OCI-LY1 (cell line): ENCODE measurements around the gene DEF6.

Experiments
- H2AFZ ChIP-seq: fragments of 200-600 bp; sonication (generic), shearing (Covaris generic); 2 replicates; pipeline ENCODE4 v1.6.0; 2014; ENCODE audit warnings: antibody characterized with exemption, mild to moderate bottlenecking, low read length
- H3F3A ChIP-seq: fragments of 200-600 bp; sonication (generic), shearing (Covaris generic); 2 replicates; pipeline ENCODE4 v1.6.0; 2014; ENCODE audit warnings: mild to moderate bottlenecking, antibody characterized with exemption, low read length, moderate library complexity; ENCODE audit not compliant: insufficient read depth
- H3K27ac ChIP-seq: fragments of 200-600 bp; sonication (generic); 2 replicates; pipeline ENCODE4 v1.5.1; 2014; ENCODE audit warnings: low read length, mixed run types, mild to moderate bottlenecking, low read depth; ENCODE audit not compliant: poor library complexity, severe bottlenecking
- H3K27me3 ChIP-seq: fragments of 200-600 bp; sonication (generic); 2 replicates; pipeline ENCODE4 v1.6.0; 2014; ENCODE audit warnings: antibody characterized with exemption, mild to moderate bottlenecking, low read length, moderate library complexity; ENCODE audit not compliant: insufficient read depth
- H3K36me3 ChIP-seq: fragments of 200-600 bp; sonication (generic); 2 replicates; pipeline ENCODE4 v1.6.1; 2014; ENCODE audit warnings: mild to moderate bottlenecking, antibody characterized with exemption, low read length, moderate library complexity, mixed read lengths; ENCODE audit not compliant: insufficient read depth
- H3K4me1 ChIP-seq: fragments of 200-600 bp; sonication (generic); 2 replicates; pipeline ENCODE4 v1.5.1; 2014; ENCODE audit warnings: mild to moderate bottlenecking, low read length, moderate library complexity; ENCODE audit not compliant: insufficient read depth, severe bottlenecking
- H3K4me2 ChIP-seq: fragments of 200-600 bp; sonication (generic), shearing (Covaris generic); 2 replicates; pipeline ENCODE4 v1.6.1; 2014; ENCODE audit warnings: low read length
- H3K4me3 ChIP-seq: fragments of 200-600 bp; sonication (generic); 2 replicates; pipeline ENCODE4 v1.5.1; 2014; ENCODE audit warnings: low read length, low read depth, mild to moderate bottlenecking, mixed read lengths; ENCODE audit not compliant: poor library complexity, severe bottlenecking
- H3K79me2 ChIP-seq: fragments of 200-600 bp; shearing (Covaris generic); 2 replicates; pipeline ENCODE4 v1.6.1; 2016; ENCODE audit warnings: mixed run types, low read length, mixed read lengths; ENCODE audit not compliant: insufficient read depth
- H3K9ac ChIP-seq: fragments of 200-600 bp; sonication (generic), shearing (Covaris generic); 2 replicates; pipeline ENCODE4 v1.6.1; 2014; ENCODE audit warnings: mild to moderate bottlenecking, low read length, mixed read lengths
- H3K9me2 ChIP-seq: fragments of 200-600 bp; sonication (generic), shearing (Covaris generic); 2 replicates; pipeline ENCODE4 v1.6.1; 2014; ENCODE audit warnings: low read depth, mild to moderate bottlenecking, low read length, mixed read lengths
- H3K9me3 ChIP-seq: fragments of 200-600 bp; shearing (Covaris generic); 2 replicates; pipeline ENCODE4 v1.6.1; 2014; ENCODE audit warnings: low read length, mixed read lengths
- H4K20me1 ChIP-seq: fragments of 200-600 bp; sonication (generic), shearing (Covaris generic); 2 replicates; pipeline ENCODE4 v1.6.0; 2016; ENCODE audit warnings: mild to moderate bottlenecking, low read length; ENCODE audit not compliant: insufficient read depth
- CTCF ChIP-seq: fragments of 200-600 bp; sonication (generic), shearing (Covaris generic); IDR thresholded peaks from 2 replicates; pipeline ENCODE4 v1.5.1; 2017; ENCODE audit warnings: mild to moderate bottlenecking, antibody characterized with exemption, low read length, moderate library complexity, mixed read lengths
- EZH2 ChIP-seq: fragments of 200-600 bp; sonication (generic), shearing (Covaris generic); IDR thresholded peaks from 2 replicates; pipeline ENCODE4 v1.8.0; 2017; ENCODE audit warnings: borderline replicate concordance, mixed run types, mild to moderate bottlenecking, antibody characterized with exemption, low read length, moderate library complexity, mixed read lengths

Gene DEF6

GRCh38 chr6:35318196-35319171, 20.9 kb downstream of the DEF6 start:
- no peaks in the 10 kb centered on the region for H3K4me1 ChIP-seq
- H2AFZ ChIP-seq: no peak overlapping the region
- H3K27me3 ChIP-seq: no peaks in the 10 kb centered on the region
- no peaks in the 10 kb centered on the region for H4K20me1 ChIP-seq
- no peaks in the 10 kb centered on the region for H3K9me3 ChIP-seq
- TF ChIP-seq EZH2 (no peak), CTCF (no peak)
- H3F3A ChIP-seq: no peaks in the 10 kb centered on the region
- no peaks in the 10 kb centered on the region for H3K9me2 ChIP-seq
- H3K27ac ChIP-seq: no peak overlapping the region
- no peak overlapping the region for H3K9ac ChIP-seq
- no peak overlapping the region for H3K4me2 ChIP-seq
- peaks cover 44% of the 10 kb centered on the region; the same call in 1 of the 2 replicates for H3K36me3 ChIP-seq
- H3K4me3 ChIP-seq: no peak overlapping the region
- H3K79me2 ChIP-seq: no peaks in the 10 kb centered on the region

DNA sequence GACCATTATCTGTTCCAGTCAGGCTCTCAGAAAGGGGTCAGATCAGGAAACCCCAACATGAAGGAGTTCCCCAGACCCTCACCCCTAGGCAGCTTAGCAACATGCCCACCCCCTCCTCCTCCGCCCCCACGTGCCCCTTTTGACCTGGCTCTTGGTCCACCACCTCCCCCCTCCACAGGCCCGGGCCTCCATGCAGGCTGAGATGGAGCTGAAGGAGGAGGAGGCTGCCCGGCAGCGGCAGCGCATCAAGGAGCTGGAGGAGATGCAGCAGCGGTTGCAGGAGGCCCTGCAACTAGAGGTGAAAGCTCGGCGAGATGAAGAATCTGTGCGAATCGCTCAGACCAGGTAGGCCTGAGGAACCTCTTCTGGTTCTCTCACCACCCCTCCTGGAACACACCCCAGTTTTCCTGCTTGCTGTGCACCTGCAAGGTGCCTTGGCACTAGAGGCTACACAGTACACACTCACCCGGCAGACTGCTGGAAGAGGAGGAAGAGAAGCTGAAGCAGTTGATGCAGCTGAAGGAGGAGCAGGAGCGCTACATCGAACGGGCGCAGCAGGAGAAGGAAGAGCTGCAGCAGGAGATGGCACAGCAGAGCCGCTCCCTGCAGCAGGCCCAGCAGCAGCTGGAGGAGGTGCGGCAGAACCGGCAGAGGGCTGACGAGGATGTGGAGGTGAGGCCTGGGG, 21.9 kb downstream of the DEF6 start:
- H3K27ac ChIP-seq: no peak overlapping the region
- no peaks in the 10 kb centered on the region for H3K9me3 ChIP-seq
- H3K9ac ChIP-seq: no peak overlapping the region
- H4K20me1 ChIP-seq: no peaks in the 10 kb centered on the region
- peaks cover 44% of the 10 kb centered on the region; the same call in 1 of the 2 replicates for H3K36me3 ChIP-seq
- H2AFZ ChIP-seq: no peak overlapping the region
- no peaks in the 10 kb centered on the region for H3K27me3 ChIP-seq
- no peaks in the 10 kb centered on the region for H3F3A ChIP-seq
- H3K4me1 ChIP-seq: no peaks in the 10 kb centered on the region
- TF ChIP-seq CTCF: no peak
- no peak for TF ChIP-seq EZH2
- H3K4me3 ChIP-seq: no peak overlapping the region
- H3K4me2 ChIP-seq: no peak overlapping the region
- H3K79me2 ChIP-seq: no peaks in the 10 kb centered on the region
- H3K9me2 ChIP-seq: no peaks in the 10 kb centered on the region

DNA sequence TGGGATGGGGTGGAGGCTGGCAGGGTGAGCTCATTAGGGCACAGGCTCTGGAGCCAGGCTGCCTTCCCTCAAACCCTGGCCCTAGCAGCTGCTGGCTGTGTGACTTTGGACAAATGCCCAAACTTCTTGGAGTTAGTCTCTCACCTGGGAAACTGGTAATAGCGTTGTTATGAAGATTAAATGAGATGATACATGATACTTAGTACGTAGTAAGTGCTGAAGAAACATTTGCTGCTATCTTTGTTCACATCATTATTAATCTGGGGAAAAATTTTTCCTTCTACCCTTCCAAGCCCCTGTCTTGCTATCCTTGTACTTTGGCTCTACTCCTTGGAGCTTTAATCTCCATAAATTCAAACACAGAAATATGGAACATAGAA, 22.4 kb downstream of the DEF6 start:
- Histone ChIP-seq H3K79me2 (no peaks in the 10 kb centered on the region), H3K4me1 (no peaks in the 10 kb centered on the region), H3K27ac (no peak overlapping the region), H2AFZ (no peak overlapping the region), H3K9me3 (no peaks in the 10 kb centered on the region), H3K27me3 (no peaks in the 10 kb centered on the region), H3K9me2 (no peaks in the 10 kb centered on the region), H3K9ac (no peak overlapping the region), H4K20me1 (no peaks in the 10 kb centered on the region), H3K4me3 (no peak overlapping the region), H3K36me3 (peaks cover 44% of the 10 kb centered on the region; the same call in 1 of the 2 replicates), H3K4me2 (no peak overlapping the region), H3F3A (no peaks in the 10 kb centered on the region)
- TF ChIP-seq CTCF (no peak), EZH2 (no peak)
